ENCODE measurements around the gene REC8.

GRCh38 chr14:24178399-24179178 lies 6.7 kb downstream of the REC8 start:
- TF ChIP-seq CTCF (conservative IDR thresholded peaks at IDR 0.05) = no peak
- no peak for TF ChIP-seq EZH2 (IDR thresholded peaks at IDR 0.05; ENCODE audit: low read depth)
